OCI-LY3 (cell line): ENCODE results near the gene CLTCL1.

Source experiments
- H2AFZ ChIP-seq: fragments of 200-600, 300-600 bp; shearing (Covaris generic); 2 replicates; pipeline ENCODE4 v1.6.0; 2014; ENCODE audit warnings: antibody characterized with exemption, low read depth, low read length
- H3K27ac ChIP-seq: fragments of 200-600, 300-600 bp; sonication (generic); 2 replicates; pipeline ENCODE4 v1.5.1; 2014; ENCODE audit warnings: mild to moderate bottlenecking, low read length, moderate library complexity, mixed read lengths
- H3K27me3 ChIP-seq: fragments of 200-600, 300-600 bp; sonication (generic); 2 replicates; pipeline ENCODE4 v1.6.1; 2014; ENCODE audit warnings: low read depth, low read length, mixed read lengths
- H3K36me3 ChIP-seq: fragments of 200-600, 300-600 bp; sonication (generic); replicated peaks from 2 replicates; pipeline ENCODE3; 2014; ENCODE audit warnings: low read depth, low read length, mixed read lengths
- H3K4me1 ChIP-seq: fragments of 300-600, 200-600 bp; sonication (generic); 2 replicates; pipeline ENCODE4 v1.6.1; 2014; ENCODE audit warnings: low read length, mixed read lengths
- H3K4me2 ChIP-seq: fragments of 200-600, 300-600 bp; sonication (generic); 2 replicates; pipeline ENCODE4 v1.6.1; 2014; ENCODE audit warnings: low read length, mixed read lengths
- H3K4me3 ChIP-seq: fragments of 300-600, 200-600 bp; sonication (generic); 2 replicates; pipeline ENCODE4 v1.5.1; 2014; ENCODE audit warnings: antibody characterized with exemption, mild to moderate bottlenecking, low read length, moderate library complexity
- H3K79me2 ChIP-seq: fragments of 300-600, 200-600 bp; shearing (Covaris generic); 2 replicates; pipeline ENCODE4 v1.6.1; 2014; ENCODE audit warnings: mild to moderate bottlenecking, low read length, mixed read lengths
- H3K9ac ChIP-seq: fragments of 300-600, 200-600 bp; shearing (Covaris generic); 2 replicates; pipeline ENCODE4 v1.6.0; 2014; ENCODE audit warnings: mild to moderate bottlenecking, low read length, moderate library complexity
- H3K9me3 ChIP-seq: fragments of 200-600, 300-600 bp; shearing (Covaris generic); 2 replicates; pipeline ENCODE4 v1.6.1; 2014; ENCODE audit warnings: low read length, mixed read lengths; ENCODE audit not compliant: insufficient read depth
- H4K20me1 ChIP-seq: fragments of 200-600, 300-600 bp; sonication (generic); 2 replicates; pipeline ENCODE4 v1.6.1; 2016; ENCODE audit warnings: low read length, mixed read lengths; ENCODE audit not compliant: insufficient read depth
- EZH2phosphoT487 ChIP-seq: fragments of 200-600 bp; shearing (Covaris generic); IDR thresholded peaks from 2 replicates; pipeline ENCODE4 v1.6.1; 2018; ENCODE audit warnings: antibody characterized with exemption, mixed run types, low read depth
- TF ChIP-seq, protein P1 (sequence below): fragments of 200-600, 300-600 bp; sonication (generic); IDR thresholded peaks from 2 replicates; pipeline ENCODE4 v1.5.1; 2014; ENCODE audit warnings: antibody characterized with exemption, low read length, low read depth

The CLTCL1 gene

DNA sequence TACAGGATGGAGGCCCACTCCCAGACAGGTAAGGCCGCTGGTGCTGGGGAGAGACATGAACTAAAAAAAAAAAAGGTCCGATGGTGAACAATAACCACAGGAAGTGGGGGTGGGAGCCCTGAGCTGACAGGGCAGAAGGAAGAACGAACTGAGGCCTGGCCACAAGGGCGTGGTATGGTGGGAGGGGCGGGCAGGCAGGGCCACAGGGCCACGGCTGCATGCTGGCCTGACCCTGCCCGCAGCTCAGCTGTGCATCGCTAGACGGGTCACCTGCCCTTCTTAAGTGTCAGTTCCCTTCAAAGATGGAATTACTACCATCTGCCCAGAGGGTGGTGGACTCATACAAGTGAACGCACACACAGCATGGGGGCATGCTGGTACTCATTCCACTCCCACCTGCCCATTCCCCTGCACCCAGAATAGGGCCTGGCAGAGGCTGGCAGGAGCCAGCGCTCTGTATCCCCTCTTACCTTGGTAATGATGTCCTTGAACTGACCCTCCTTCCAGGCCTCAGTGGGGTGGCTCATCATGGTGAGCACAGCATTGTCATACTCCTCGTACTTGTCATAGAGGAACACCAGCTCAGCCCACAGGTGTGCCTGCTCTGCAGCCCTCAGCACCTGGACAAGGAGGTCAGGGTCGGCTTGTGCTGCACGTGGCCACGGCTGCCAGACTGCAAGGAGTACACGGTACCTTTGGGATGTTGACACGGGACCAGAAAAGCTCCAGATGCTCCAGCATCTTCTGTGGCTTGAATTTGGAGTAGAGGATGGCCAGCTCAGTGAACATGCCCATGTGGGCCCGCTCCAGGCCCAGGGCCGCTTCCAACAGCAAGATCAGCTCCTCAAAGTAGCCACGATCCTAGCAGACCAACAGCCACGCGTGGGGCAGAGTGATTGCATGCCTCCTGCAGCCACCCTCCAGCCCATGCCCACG lies 95.5 kb downstream of the CLTCL1 start:
- Histone ChIP-seq H3K36me3 (no peaks in the 10 kb centered on the region), H3K4me1 (no peaks in the 10 kb centered on the region), H3K79me2 (no peaks in the 10 kb centered on the region), H3K9ac (no peak overlapping the region), H3K4me3 (no peak overlapping the region), H3K27me3 (no peaks in the 10 kb centered on the region), H3K9me3 (no peaks in the 10 kb centered on the region), H3K27ac (no peak overlapping the region), H2AFZ (no peak overlapping the region), H4K20me1 (no peaks in the 10 kb centered on the region), H3K4me2 (no peak overlapping the region)
- TF ChIP-seq EZH2phosphoT487: no peak
- TF ChIP-seq, protein P1, sequence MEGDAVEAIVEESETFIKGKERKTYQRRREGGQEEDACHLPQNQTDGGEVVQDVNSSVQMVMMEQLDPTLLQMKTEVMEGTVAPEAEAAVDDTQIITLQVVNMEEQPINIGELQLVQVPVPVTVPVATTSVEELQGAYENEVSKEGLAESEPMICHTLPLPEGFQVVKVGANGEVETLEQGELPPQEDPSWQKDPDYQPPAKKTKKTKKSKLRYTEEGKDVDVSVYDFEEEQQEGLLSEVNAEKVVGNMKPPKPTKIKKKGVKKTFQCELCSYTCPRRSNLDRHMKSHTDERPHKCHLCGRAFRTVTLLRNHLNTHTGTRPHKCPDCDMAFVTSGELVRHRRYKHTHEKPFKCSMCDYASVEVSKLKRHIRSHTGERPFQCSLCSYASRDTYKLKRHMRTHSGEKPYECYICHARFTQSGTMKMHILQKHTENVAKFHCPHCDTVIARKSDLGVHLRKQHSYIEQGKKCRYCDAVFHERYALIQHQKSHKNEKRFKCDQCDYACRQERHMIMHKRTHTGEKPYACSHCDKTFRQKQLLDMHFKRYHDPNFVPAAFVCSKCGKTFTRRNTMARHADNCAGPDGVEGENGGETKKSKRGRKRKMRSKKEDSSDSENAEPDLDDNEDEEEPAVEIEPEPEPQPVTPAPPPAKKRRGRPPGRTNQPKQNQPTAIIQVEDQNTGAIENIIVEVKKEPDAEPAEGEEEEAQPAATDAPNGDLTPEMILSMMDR: no peak

DNA sequence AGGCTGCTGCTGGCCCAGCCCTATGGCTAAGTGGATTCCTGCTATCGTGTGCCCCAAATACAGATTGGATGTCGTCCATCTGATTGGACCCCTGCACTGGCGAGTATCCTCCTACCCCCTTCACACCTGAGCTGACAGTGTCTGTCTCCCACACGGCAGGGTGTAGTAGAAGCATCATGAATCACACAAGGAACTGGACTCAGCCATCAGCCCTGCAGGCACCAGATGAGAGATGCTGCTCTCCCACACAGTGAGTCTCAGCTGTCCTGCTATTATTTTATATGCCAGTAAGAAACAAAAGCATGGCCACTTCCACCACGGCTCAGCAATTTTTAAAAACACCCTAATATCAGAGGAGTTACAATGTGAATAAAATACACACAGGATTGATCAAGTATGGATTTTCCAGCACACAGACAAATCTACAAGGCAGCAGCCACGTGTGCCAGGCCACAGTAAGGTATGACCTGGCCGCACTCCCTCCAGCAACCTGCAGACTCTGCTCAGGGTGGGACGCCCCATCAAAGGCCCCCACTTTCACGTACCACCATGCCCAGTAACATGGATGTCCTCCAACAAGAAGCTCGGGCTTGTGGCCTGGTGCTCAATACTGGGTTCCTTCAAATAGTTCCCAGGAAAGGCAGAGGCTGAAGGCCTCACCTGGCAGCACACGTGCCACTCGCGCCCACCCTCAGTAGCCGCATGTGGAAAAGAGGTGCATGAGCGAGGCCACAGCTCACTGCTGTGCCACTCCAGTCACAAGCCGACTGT lies 96.6 kb downstream of the CLTCL1 start:
- Histone ChIP-seq H3K79me2 (no peaks in the 10 kb centered on the region), H3K4me1 (no peaks in the 10 kb centered on the region), H3K27ac (no peak overlapping the region), H2AFZ (no peak overlapping the region), H3K4me2 (no peak overlapping the region), H3K27me3 (no peaks in the 10 kb centered on the region), H3K9ac (no peak overlapping the region), H3K4me3 (no peak overlapping the region), H3K36me3 (no peaks in the 10 kb centered on the region), H4K20me1 (no peaks in the 10 kb centered on the region), H3K9me3 (no peaks in the 10 kb centered on the region)
- TF ChIP-seq, protein P1: no peak
- no peak for TF ChIP-seq EZH2phosphoT487

DNA sequence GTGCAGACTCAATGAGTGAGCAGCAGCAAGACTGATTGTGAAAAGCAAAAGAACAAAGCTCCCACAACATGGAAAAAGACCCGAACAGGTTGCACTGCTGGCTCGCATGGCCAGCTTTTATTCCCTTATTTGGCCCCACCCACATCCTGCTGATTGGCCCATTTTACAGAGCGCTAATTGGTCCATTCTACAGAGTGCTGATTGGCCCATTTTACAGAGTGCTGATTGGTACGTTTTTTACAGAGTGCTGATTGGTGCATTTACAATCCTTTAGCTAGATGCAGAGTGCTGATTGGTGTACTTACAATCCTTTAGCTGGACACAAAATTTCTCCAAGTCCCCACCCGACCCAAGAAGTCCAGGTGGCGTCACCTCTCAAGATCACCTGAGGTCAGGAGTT lies 97.6 kb downstream of the CLTCL1 start:
- Histone ChIP-seq H3K27me3 (no peaks in the 10 kb centered on the region), H3K27ac (no peak overlapping the region), H2AFZ (no peak overlapping the region), H3K9me3 (no peaks in the 10 kb centered on the region), H3K36me3 (no peaks in the 10 kb centered on the region), H3K4me1 (no peaks in the 10 kb centered on the region), H4K20me1 (no peaks in the 10 kb centered on the region), H3K9ac (no peak overlapping the region), H3K4me3 (no peak overlapping the region), H3K4me2 (no peak overlapping the region), H3K79me2 (no peaks in the 10 kb centered on the region)
- TF ChIP-seq EZH2phosphoT487: no peak
- TF ChIP-seq, protein P1: no peak
